ENCODE measurements around the gene NHSL2. TPM values are rescaled to one million over a fixed set of nuclear protein-coding genes. Genes with fewer than 3 reads are reported as not detected.
A peak's percentile ranks its signal among the peaks of the same experiment; 100 is the strongest.

NHSL2 gene
- polyA plus RNA-seq, 1 of the 3 experiments (the other 2 are of a cell fraction), result 0.61 TPM

GRCh38 chrX:72018277-72019112, 107.8 kb downstream of the NHSL2 start:
- POLR2A ChIA-PET, result interaction anchor here (0.7 to 1.7 kb wide), 4 partner anchors 50 to 246 kb away, joined by 4 to 6 read pairs (median 4); no protein-coding TSS in a partner anchor
- H3K4me3 ChIP-seq (ENCODE audit: low read depth in 2 of 2, low read length in 1 of 2), result no peak overlapping the region
- no peaks in the 10 kb centered on the region for H3K9me2 ChIP-seq
- CTCF ChIA-PET, result interaction anchor here (0.6 to 11.1 kb wide), 31 partner anchors 8 to 522 kb away, joined by 3 to 257 read pairs (median 5); partner anchors contain the start of genes RPS4X and RTL5
- no peak overlapping the region; the same call in 1 of the 2 replicates for H2AFZ ChIP-seq (ENCODE audit: low read depth)
- H3K36me3 ChIP-seq (replicated peaks in 1 of 2; ENCODE audit: control insufficient read depth in 1 of 2, insufficient read depth in 2 of 2, low read length in 1 of 2), result no peaks in the 10 kb centered on the region
- H3F3A ChIP-seq (replicated peaks; ENCODE audit: insufficient read depth), result no peaks in the 10 kb centered on the region
- peak; percentile 97 for DNase-seq
- 57% methylated on average over 16 of the region's 70 CpGs for WGBS (ENCODE audit: low lambda C conversion rate)
- H3K9ac ChIP-seq, result no peak overlapping the region
- H3K4me1 ChIP-seq (ENCODE audit: control insufficient read depth in 1 of 2, insufficient read depth in 2 of 2, low read depth in 1 of 2, low read length in 1 of 2), result peaks cover 3 to 7% of the 10 kb centered on the region in 2 experiments; a peak in 1 of 4 replicates
- no peaks in the 10 kb centered on the region for H3K79me2 ChIP-seq (ENCODE audit: insufficient read depth)
- H3K9me3 ChIP-seq, result no peaks in the 10 kb centered on the region
- peaks cover 19% of the 10 kb centered on the region; the same call in 1 of the 2 replicates for H3K27me3 ChIP-seq (ENCODE audit: insufficient read depth)
- H3K27ac ChIP-seq (ENCODE audit: low read depth in 2 of 2, low read length in 1 of 2), result no peak overlapping the region
- no peaks in the 10 kb centered on the region for H4K20me1 ChIP-seq (ENCODE audit: insufficient read depth)
- H3K4me2 ChIP-seq, result no peak overlapping the region; the same call in 1 of the 2 replicates
- peak; percentile 93 for TF ChIP-seq MAX (IDR thresholded peaks at IDR 0.05; ENCODE audit: low read depth)
- no peak for TF ChIP-seq FOXM1 (IDR thresholded peaks at IDR 0.05; ENCODE audit: low read depth)
- peak in 1 of 2 experiments; percentile 15; a peak in 1 of 4 replicates for TF ChIP-seq EP300 (IDR thresholded peaks at IDR 0.05; ENCODE audit: borderline replicate concordance in 1 of 2, low read depth in 1 of 2, low read length in 1 of 2)
- no peak for TF ChIP-seq TEAD4 (IDR thresholded peaks at IDR 0.05; ENCODE audit: borderline replicate concordance, insufficient read depth)
- no peak for TF ChIP-seq REST (IDR thresholded peaks at IDR 0.05; ENCODE audit: low read depth, low read length)
- no peak for TF ChIP-seq FOXJ3 (CRISPR knock-in tag; IDR thresholded peaks at IDR 0.05)
- TF ChIP-seq CTCF (IDR thresholded peaks at IDR 0.05), result peak; percentile 70
- TF ChIP-seq TCF12 (IDR thresholded peaks at IDR 0.05), result peak; percentile 17; the same call in 1 of the 2 replicates
- TF ChIP-seq NFIC (IDR thresholded peaks at IDR 0.05; ENCODE audit: borderline replicate concordance), result no peak
- no peak for TF ChIP-seq USF1 (IDR thresholded peaks at IDR 0.05; ENCODE audit: borderline replicate concordance, low read depth)
- no peak for TF ChIP-seq IRF3 (IDR thresholded peaks at IDR 0.05; ENCODE audit: low read depth, low read length)
- 0 out of 2 replicates have a peak, but pooled peaks have one; percentile 4 for TF ChIP-seq PBX3 (IDR thresholded peaks at IDR 0.05)
- no peak for TF ChIP-seq GATA2 (CRISPR knock-in tag; IDR thresholded peaks at IDR 0.05)
- no peak for TF ChIP-seq MEF2A (IDR thresholded peaks at IDR 0.05; ENCODE audit: borderline replicate concordance, low read depth)
- TF ChIP-seq FOSL2 (IDR thresholded peaks at IDR 0.05; ENCODE audit: borderline replicate concordance, low read depth), result peak; percentile 70; the same call in 1 of the 2 replicates
- TF ChIP-seq POLR2AphosphoS5 (IDR thresholded peaks at IDR 0.05; ENCODE audit: low read depth, low read length), result no peak
- no peak for TF ChIP-seq YY1 (IDR thresholded peaks at IDR 0.05; ENCODE audit: low read depth)
- no peak for TF ChIP-seq RXRA (IDR thresholded peaks at IDR 0.05; ENCODE audit: borderline replicate concordance, low read depth)
- TF ChIP-seq EZH2phosphoT487 (IDR thresholded peaks at IDR 0.05; ENCODE audit: borderline replicate concordance, low read depth), result no peak
- peak; percentile 72 for TF ChIP-seq RAD21 (IDR thresholded peaks at IDR 0.05; ENCODE audit: low read length)
- TF ChIP-seq NRF1 (IDR thresholded peaks at IDR 0.05; ENCODE audit: low read depth, low read length), result no peak
- no peak for TF ChIP-seq RFX5 (IDR thresholded peaks at IDR 0.05; ENCODE audit: low read length)
- peak; percentile 54; the same call in 1 of the 2 replicates for TF ChIP-seq MXI1 (IDR thresholded peaks at IDR 0.05; ENCODE audit: low read depth, low read length)
- no peak for TF ChIP-seq ELF1 (IDR thresholded peaks at IDR 0.05)
